HTERT RPE-1 (cell line): ENCODE measurements around the gene RHBDF2.

Experiments used
- in situ Hi-C: fragments of 300-500 bp; cut with MboI; formaldehyde crosslinking; loops from 4 replicates; pipeline ENCODE4 v1.14.3; 2020; ENCODE audit warnings: low sequenced_read_pairs

RHBDF2 gene

DNA sequence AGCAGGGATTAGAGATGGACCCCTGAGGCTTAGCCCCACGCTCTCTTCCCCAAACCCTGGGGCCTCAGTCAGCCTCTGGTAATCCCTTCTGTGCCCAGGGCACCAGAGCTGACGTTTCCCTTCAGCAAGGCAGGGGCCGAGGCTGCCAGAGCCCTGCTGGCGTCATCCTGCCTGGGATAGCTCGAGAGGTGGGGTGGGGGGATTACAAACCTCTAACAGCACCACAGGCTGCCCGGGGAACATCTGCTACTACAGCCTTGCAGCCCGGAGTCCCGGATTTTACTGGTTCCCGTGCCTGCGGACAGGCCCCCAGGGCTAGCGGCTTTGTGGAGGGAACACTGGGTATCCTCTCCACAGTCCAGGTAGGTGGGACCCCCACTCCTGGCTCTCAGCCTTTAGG lies 33.9 kb downstream of the RHBDF2 start, which contains the start of gene AANAT:
AANAT (plus strand) TSS at position 238 of the 400 bp plus-strand sequence. CDS start 1,144 bp downstream, outside the sequence.
- in situ Hi-C loops: no loop called here

DNA sequence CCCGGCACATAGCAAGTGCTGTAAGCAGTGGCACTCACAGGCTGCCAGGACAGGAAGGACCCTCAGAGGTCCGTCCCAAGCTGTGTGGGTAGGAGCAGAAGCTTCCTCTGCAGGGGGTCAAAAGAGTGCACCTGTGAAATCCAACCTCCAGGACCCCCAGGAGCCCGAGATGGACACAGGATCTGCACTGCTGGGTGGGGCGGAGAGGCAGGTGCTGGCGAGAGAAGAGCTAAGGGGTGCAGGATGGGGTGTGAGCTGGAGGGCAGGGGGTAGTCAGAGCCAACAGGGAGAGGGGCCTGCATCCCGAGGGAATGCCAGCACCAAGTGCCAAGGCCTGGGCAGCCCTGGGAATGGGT lies 34.5 kb downstream of the RHBDF2 start:
- in situ Hi-C loops: no loop called here

DNA sequence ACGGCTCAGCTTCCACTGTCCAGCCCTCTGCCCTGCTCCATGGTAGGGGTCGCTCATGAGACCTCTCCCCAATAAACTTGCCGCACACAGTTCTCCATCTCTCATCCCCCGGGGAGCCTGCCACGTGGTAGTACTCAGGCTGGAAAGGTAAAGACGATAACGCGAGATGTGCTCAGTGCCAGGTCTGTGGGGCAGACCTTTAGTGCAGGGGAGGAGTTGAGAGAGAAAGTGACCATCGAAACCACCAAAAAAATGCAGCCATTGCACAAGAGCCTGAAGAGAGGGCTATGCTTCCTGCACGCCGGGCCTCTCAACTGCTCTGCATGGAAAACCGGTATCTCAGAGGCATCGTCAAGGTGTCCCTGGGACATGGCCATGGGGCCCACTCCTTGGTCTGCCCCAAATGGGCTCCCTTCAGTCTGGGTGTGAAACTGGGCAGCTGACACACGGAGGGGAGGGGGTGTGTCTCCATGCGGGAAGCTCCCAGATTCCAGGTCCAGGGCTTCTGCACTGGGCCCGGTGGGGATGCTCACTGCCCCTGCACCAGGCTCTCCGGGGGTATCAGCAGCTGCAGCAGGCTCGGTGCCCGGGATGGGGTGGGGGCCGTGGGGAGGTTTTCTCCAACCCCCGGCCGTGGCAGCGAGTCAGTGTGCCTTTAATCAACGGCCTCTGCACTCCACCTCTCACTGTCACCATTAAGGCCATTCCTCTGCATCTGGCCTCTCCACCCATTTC lies 38.5 kb downstream of the RHBDF2 start:
- in situ Hi-C loops: no loop called here

DNA sequence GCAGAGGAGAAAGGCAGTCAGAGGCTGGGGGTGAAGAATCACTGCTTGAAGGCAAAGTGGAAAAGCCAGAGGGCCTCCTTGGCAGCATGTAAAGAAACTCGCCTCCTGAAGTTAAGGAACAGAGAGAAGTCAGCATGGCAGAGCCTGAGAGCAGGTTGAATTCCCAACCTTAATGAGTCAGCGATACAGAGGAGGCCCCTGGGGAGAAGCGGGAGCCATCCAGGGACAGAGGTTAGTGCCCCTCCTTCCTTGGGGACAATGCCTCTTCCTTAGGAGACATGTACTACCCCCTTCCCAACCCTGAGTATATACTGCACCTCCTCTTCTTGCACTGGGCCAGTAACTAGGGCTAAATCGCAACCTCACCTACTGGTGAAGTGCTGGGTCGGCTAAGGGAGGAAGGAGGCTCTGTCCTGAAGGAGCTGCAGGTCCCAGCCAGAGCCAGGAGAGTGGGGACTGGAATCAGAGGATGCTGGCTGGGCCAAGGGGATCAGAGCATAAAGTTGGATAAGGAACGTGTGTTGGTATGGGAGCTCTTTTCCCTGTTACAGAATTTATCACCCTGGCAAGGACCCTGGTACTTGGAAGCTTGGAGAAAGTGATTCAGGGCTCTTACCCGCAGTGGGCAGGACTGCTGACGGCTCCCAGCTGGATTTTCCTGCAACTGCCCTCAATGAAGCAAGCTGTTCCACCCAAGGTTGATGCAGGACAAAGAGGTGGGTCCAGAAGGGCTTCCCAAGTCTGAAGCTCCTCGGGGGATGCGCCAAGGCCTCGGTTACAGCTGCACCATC lies 39.3 kb downstream of the RHBDF2 start:
- in situ Hi-C loops: no loop called here

DNA sequence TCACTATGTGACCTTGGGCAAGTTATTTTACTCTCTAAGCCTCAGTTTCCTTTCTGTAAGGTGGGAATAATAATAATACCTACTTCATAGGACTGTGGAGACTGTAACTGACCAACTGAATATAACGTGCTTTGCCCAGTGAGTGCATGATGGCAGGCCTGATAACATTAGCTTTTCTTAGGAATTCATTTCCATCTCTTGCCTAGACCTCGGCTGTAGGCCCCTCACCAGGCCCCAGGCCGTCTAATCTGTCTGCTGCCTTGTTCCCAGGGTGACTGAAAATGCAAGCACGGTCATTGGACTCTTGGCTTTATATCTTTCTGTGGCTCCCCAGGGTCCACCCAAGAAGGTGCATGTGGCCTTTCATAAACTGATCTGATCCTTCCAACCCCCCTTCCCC lies 41.5 kb downstream of the RHBDF2 start:
- in situ Hi-C loops: no loop called here

DNA sequence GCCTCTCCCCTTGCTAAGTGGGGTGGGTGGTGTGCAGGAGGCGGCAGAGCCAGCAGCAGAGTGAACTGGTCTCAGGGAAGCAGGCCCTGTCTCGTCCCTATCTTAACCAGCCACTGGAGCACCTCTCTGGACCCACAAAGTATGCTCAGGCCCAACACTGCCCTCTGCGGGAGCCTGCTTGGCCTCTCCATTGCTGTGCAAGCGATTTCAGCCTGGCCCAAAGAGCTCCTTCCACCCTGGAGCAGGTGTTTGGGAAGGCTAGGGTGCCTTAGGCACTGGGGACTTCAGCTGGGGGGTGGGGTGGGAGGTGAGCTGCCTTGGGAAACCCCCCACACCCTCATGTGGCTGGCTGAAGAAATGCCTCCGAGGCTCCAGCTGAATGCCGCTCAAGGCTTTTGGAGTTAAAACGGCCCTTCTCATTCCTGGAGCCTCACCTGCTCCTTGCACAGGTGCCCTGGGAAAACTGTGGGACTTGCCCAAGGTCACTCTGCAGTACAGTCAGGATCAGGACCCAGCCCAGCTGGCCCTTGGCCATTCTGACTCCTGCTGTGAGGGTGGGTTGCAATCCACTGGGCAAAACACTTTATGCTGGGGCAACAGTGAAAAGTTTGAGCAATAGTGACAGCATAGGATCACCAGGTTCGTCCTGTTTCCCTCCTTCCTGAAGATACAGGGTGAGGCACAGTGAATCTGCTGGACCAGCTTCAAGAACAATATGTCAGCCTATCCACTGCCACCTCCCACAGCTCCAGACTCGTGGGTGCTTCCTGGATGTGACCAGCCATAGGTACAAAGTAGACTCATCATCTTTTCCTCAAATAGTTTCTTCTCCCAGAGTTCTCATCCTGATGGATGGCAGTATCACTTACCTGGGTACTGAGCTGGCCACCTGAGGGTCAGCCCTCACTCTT lies 42.4 kb downstream of the RHBDF2 start:
- in situ Hi-C loops: no loop called here

DNA sequence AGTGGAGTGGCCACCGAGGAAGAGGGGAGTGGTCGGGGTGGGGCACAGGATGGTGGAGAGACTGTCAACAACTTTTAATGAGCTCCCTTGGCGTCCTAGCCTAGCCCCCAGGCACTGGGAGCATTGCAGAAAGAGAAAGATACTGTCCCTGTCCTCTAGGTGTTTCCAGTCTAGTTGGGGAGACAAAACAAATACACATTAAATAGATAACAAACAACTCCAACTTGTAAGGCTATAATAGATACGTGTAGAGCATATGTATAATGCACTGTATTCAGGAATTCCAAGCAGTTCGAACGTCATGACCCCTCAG lies 47.8 kb downstream of the RHBDF2 start:
- in situ Hi-C loops: no loop called here

DNA sequence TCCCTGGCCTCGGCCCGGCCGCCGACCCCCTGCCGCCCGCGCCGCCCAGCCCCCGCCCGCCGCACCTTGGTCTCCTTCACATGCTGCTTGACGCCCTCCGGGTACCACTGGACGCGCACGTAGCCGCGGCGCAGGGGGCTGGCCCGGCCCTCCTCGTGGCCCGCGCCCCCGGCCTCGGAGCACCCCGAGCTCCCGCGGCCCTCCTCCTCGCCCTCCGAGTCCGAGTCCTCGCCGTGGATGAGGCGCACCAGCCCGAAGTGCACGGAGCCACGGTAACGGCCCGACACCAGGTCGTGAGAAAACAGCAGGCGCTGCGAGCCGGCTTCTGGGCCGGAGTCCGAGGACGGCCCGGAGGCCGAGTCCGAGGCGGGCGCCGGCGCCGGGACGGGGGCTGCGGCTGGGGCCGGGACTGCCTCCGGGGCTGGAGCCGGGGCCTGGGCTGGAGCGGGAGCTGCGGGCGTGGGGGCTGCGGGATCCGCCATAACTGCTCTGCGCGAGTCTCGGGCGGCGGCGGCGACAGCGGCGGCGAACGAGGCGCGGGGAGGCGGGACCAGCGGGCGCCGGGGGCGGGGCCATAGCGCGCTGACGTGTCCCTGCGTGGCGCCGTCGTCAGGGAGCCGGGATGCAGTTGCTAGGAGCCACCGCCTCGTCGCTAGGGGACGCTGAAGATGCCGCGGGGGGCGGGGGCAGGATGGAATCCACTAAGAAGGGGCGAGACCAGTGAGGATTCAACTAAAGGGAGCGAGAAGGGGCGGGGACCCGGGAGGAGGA lies 48.4 kb downstream of the RHBDF2 start, which contains the start of gene UBE2O:
UBE2O (minus strand) TSS at position 493 of the 771 bp plus-strand sequence; CDS start at position 482, 11 bp downstream.
- in situ Hi-C loops: no loop called here

DNA sequence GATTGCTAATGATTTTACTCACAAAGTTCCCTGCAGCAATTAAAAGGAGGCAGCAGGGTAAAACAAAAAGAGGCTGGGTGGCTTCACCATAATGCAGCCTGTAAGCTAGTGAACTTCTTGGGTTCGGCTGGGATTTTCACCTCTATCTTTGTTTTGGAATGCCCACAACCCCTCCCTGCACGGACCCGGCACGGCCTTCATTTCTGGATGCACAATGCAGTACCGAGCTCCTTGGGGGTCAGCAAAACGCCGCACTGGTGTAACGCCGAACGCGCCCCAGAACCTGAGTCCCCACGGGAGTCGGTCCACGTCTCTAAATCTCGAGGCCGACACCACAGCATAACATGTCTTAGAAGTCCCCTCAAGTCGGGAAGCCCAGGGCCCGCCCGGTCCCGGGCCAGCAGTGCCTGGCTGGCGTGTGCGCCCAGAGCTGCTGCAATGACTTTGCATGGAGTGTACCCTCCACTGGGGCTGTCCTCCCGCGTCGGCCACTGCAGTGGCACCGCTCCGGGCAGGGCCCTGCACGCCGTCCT lies 49.0 kb downstream of the RHBDF2 start:
- in situ Hi-C loops: no loop called here

DNA sequence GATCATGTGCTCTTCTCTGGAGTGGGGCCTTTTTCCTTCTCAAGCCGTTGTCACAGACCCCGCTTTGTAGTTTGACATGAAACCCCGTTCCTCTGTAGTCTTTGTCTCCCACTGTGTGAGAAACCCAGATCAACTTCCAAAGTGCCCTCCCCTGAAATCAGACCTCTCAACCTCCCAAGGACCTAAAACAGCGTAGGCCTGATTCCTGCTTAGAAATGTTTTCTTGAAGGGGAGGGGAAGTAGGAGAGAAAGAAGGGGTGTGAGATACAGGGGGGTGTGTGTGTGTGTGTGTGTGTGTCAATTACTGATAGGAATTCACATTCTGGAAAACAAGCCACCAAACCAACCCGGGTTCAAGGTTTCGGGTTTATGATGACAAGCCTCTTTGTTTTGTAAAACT lies 49.7 kb downstream of the RHBDF2 start:
- in situ Hi-C loops: no loop called here

DNA sequence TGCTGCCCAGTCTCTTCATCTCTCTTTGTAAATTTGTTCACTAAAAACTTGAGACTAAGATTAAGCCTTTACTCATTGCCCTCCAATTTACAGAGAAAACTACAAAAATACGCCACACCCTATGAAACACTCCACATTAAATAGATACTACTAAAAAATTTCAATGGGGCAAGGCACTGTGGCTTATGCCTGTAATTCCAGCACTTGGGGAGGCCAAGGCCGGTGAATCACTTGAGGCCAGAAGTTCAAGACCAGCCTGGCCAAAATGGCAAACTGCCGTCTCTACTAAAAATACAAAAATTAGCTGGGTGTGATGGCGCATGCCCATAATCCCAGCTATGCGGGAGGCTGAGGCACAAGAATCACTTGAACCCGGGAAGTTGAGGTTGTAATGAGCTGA lies 52.1 kb downstream of the RHBDF2 start:
- in situ Hi-C loops: no loop called here

DNA sequence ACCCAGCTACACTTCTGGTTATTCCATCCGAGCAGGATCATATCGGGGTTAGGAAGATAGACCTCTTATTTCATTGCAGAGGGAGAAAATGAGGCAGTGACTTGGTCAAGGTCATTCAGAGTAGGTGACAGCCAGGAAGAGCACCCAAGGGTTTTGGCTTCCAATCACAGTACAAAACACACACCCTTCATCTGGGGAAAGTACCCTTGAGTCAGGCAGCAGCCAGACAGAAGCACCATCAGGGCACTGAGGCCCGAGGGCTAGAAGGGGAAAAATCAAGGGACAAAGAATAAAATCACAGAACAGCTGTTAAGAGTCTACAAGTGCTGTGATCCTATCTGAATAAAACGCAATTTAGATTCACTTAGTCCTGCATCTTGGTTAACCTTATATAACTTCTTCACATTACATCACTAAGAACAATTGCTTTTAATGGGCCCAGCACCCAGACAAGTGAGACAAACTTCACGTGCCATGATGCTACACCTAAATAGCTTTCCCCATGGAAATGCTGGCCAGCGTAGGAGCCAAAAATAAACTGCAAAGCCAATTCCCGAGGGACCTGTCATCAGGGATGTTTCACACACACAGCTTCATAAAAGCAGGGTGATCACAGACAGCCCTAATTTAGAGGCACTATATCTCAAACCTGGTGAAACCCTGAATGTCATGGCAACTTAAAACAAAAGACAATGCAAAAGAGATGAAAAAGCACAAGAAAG lies 53.1 kb downstream of the RHBDF2 start:
- in situ Hi-C loops: no loop called here

DNA sequence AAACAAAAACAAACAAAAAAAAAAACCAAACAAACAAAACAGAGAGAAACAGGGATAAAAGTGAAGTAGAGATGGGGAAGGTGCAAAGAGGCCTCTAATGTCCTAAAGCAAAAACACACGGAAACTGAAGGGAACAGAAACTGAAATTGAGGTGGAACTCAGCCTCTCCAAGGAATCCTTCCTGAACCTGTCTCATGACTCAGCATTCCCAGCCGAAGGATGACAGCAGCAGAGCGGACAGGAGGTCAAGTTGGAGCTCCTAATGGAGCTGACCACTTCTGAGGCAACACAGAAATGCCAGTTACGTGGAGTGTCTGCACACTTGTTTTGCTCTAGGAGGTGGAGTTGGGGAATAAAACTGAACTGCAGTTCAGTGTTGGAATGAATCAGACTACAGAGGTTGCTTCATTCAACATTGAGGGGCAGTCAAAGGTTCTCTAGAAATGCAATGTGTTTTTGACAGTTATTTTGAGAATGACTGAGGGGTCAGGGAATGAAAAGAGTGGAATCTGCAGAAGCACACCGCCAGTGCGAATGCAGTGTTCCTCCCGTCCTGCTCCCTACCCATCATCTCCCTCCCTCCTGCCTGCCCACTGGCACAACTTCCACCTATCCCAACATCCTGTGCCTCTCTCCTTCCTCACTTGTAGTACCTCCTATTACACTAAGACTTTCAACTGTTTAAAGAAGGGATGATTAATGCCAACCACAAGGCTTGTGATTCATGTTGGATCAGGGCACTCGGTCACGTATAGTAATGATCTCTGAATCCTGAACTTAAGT lies 54.6 kb downstream of the RHBDF2 start:
- in situ Hi-C loops: no loop called here

DNA sequence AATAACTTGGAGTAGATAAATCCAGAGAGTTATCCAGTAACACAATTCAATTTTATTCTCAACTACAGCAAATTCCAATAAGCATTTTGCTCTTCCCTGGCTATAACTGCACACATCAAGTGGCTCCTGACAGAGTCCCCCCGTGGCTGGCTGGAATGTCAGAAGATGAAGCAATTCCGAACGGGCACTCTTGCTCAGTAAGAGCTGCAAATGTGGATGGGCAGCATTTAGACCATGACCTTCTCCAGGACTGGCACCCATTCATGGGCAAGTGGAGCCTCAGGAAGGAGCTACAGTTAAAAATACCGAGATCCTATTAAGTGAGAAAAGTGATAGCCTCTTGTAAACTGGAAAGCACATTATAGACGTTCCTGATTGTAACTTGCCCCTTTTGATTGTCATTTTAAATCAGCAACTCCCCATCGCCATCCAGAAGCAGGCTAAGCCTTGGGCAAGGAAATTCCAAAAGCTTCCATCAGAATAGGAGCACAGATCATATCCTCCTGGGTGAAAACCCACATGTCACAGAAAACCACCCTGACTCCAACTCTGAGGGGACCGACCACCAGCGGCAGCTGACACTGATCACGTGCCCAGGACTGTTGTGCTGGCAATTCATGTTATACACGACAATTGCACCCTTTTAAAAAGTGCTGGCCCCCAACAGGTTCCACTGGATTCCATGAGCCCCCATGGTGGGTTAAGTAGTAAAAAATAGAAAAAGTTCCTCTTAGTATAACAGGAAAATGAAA lies 55.4 kb downstream of the RHBDF2 start:
- in situ Hi-C loops: no loop called here

DNA sequence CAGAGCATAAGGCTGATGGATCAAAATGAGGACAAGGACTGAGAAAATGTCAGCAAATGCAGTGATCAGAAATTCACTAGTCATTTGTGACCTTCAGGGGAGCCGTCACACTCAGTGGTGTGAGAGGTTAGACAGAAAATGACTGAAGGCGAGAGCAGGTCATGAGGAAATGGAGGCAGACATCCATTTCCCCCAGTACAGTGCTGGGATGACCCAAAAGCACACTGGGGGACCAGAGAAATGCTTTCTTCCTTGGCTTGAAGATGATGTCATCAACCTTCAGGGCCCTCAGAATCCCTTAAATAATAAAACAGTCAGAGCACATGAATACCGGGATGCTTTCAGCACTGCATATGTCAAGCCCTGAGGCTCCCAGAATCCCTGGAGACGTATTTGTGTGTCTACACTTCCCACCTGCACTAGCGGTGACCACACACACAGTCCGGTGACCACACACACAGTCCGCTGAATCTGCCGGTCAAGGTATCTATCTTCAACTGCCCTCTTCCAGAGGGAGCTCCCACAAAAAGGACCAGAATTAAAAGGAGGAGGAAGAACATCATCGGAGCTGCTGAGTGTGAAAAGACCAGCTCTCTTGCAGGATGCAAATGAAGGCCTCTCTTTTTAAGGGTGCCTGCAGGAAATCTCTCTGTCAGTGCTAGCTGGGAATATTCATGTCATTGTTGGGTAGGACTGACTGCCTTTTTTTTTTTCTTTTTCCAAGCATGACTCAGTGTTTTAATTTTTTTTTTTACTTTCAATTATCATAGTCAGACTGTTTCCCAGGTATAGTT lies 56.5 kb downstream of the RHBDF2 start:
- in situ Hi-C loops: no loop called here

DNA sequence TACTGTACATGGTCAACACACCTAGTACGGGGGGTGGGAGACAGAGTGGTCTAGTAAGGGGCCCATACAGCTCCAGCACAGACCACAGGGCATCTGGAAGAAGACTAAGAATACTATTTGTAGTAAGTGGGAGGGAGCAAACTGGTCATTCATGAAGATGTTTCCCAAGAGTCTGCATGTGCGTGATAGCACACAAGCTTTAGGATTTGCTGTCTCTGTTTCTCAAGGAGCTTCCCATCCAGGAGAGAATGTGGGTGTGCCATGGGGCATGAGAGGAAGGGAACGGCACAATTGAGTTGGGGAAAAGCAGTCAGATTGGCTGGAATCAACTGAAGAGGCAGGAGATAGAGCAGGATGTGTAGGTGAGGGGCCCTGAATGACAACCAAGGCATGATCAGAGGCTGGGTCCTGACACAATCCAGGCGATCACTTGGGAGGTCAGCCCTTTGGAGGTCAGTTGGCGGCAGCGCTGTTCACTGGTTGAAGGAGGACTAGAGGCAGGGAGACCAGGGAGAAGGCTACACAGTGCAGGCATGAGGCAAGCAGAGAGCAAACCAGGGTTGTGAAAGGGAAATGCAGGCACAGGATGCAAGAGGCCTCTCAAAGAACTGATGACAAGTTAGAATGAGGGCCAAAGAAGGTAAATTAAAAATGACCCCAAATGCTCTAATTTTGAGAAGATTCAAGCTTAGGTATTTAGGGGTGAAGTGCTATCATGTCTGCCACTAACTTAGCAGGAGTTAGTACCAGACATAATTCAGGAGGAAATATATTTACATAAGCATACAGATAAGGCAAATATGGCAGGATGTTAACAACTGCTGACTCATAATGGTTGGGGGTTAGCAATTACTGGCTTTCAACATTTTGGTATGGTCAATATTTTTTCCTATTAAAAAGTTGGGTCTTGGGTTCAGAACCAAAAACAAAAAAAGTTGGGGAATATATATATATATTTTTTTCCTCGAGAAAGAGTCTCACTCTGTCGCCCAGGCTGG lies 58.6 kb downstream of the RHBDF2 start:
- in situ Hi-C loops: no loop called here
